Activated naive CD8-positive, alpha-beta T cell treated with anti-CD3 and anti-CD28 coated beads, Interleukin-2, amount 10 ng/mL, durations not matched to agents 7 days and 5 days (primary cell): ENCODE data around the gene PFKFB4. TPM values are rescaled to one million over a fixed set of nuclear protein-coding genes. Genes with fewer than 3 reads are reported as not detected.
A peak's percentile ranks its signal among the peaks of the same experiment; 100 is the strongest.
"Not testable (repeated sequence)": the region's sequence is repeated elsewhere in the genome, so short reads cannot be mapped to it uniquely, and the experiment has no call there.

ENCODE experiments used
- ATAC-seq: fragments of 150-1000 bp; cut with Tn5 transposase; one replicate; pipeline ENCODE4 v1.10.0; 2021; ENCODE audit warnings: low read depth, moderate library complexity
- POLR2A ChIA-PET: fragments of 350-600 bp; sonication (Branson Sonifier 250); formaldehyde crosslinking; loops from one replicate; lab custom pipeline; 2021; ENCODE audit warnings: antibody characterized with exemption; lab: Charles Lee
- DNase-seq: peaks from one replicate; pipeline ENCODE4 v3.0.0; 2021
- H3K27ac Mint-ChIP-seq: one replicate; pipeline ENCODE4 v1.8.0; 2022; ENCODE audit warnings: mild to moderate bottlenecking, mixed read lengths
- H3K27me3 Mint-ChIP-seq: one replicate; pipeline ENCODE4 v1.8.0; 2022; ENCODE audit warnings: mild to moderate bottlenecking, moderate library complexity, mixed read lengths
- H3K36me3 Mint-ChIP-seq: one replicate; pipeline ENCODE4 v1.8.0; 2021; ENCODE audit warnings: mild to moderate bottlenecking, mixed read lengths
- H3K4me1 Mint-ChIP-seq: one replicate; pipeline ENCODE4 v1.8.0; 2021; ENCODE audit warnings: mixed read lengths
- H3K4me3 Mint-ChIP-seq: one replicate; pipeline ENCODE4 v1.8.0; 2022; ENCODE audit warnings: mild to moderate bottlenecking, moderate library complexity, mixed read lengths
- H3K9me3 Mint-ChIP-seq: one replicate; pipeline ENCODE4 v1.8.0; 2021; ENCODE audit warnings: mixed read lengths
- total RNA-seq, 2 experiments: library from RNA; stranded (reverse); gene quantifications; one replicate each; pipeline ENCODE4 v1.2.3, GENCODE V29; 2021

PFKFB4 gene
- total RNA-seq, 2 experiments from 2014 or later, result 56.8 to 60.7 TPM

GRCh38 chr3:48478626-48479555 is 77.7 kb downstream of the PFKFB4 start:
- Mint-ChIP-seq H3K4me1 (peaks cover 26% of the 10 kb centered on the region), H3K4me3 (peak overlapping the region; percentile 85), H3K9me3 (no peaks in the 10 kb centered on the region), H3K36me3 (peaks cover 25% of the 10 kb centered on the region), H3K27ac (peak overlapping the region; percentile 98), H3K27me3 (no peaks in the 10 kb centered on the region)
- DNase-seq (peak; percentile 75), ATAC-seq (peak; percentile 91)
- POLR2A ChIA-PET, result interaction anchor here (0.6 to 3.1 kb wide), 7 partner anchors 9 to 33 kb away, joined by 3 to 16 read pairs (median 10); partner anchors contain the start of genes ATRIP and SHISA5

- H3K27me3 Mint-ChIP-seq, result no peaks in the 10 kb centered on the region
- POLR2A ChIA-PET, result interaction anchor here (2.1 to 3.1 kb wide), 2 partner anchors 12 to 26 kb away, joined by 11 to 16 read pairs; partner anchors contain the start of gene SHISA5
- H3K27ac Mint-ChIP-seq, result peak overlapping the region; percentile 98
- ATAC-seq (no peak), DNase-seq (no peak)
- peaks cover 25% of the 10 kb centered on the region for H3K36me3 Mint-ChIP-seq
- H3K9me3 Mint-ChIP-seq, result no peaks in the 10 kb centered on the region
- H3K4me3 Mint-ChIP-seq, result peak overlapping the region; percentile 85
- peaks cover 33% of the 10 kb centered on the region for H3K4me1 Mint-ChIP-seq
Measured at GRCh38 chr3:48477959-48478520, 78.6 kb downstream of the PFKFB4 start.

GRCh38 chr3:48476426-48477053 is 80.1 kb downstream of the PFKFB4 start:
- POLR2A ChIA-PET, result interaction anchor here (0.5 to 3.1 kb wide), 4 partner anchors 10 to 963 kb away, joined by 3 to 16 read pairs (median 4); partner anchors contain the start of gene SHISA5
- peaks cover 37% of the 10 kb centered on the region for H3K4me1 Mint-ChIP-seq
- ATAC-seq, result no peak
- peaks cover 25% of the 10 kb centered on the region for H3K36me3 Mint-ChIP-seq
- peak; percentile 29 for DNase-seq
- H3K27ac Mint-ChIP-seq, result peak overlapping the region; percentile 54
- no peaks in the 10 kb centered on the region for H3K27me3 Mint-ChIP-seq
- no peaks in the 10 kb centered on the region for H3K9me3 Mint-ChIP-seq
- no peak overlapping the region for H3K4me3 Mint-ChIP-seq

GRCh38 chr3:48475188-48475587 is 81.4 kb downstream of the PFKFB4 start:
- POLR2A ChIA-PET, result interaction anchor here (0.7 to 6.5 kb wide), 2 partner anchors 28 to 29 kb away, joined by 3 to 57 read pairs; partner anchors contain the start of gene ATRIP
- no peak for ATAC-seq
- Mint-ChIP-seq H3K27ac (peak overlapping the region; percentile 77), H3K4me3 (no peak overlapping the region), H3K4me1 (peaks cover 41% of the 10 kb centered on the region), H3K36me3 (peaks cover 24% of the 10 kb centered on the region), H3K9me3 (no peaks in the 10 kb centered on the region), H3K27me3 (no peaks in the 10 kb centered on the region)
- DNase-seq, result peak; percentile 23

GRCh38 chr3:48474619-48475018 is 82.0 kb downstream of the PFKFB4 start:
- Mint-ChIP-seq H3K27me3 (no peaks in the 10 kb centered on the region), H3K4me3 (peak overlapping the region; percentile 17), H3K27ac (peak overlapping the region; percentile 77), H3K4me1 (peaks cover 42% of the 10 kb centered on the region), H3K36me3 (peaks cover 24% of the 10 kb centered on the region), H3K9me3 (no peaks in the 10 kb centered on the region)
- DNase-seq, result peak; percentile 25
- ATAC-seq, result no peak
- POLR2A ChIA-PET, result interaction anchor here (0.7 to 6.5 kb wide), 4 partner anchors 28 to 35 kb away, joined by 3 to 57 read pairs (median 32); partner anchors contain the start of genes ATRIP, CCDC51 and TMA7

GRCh38 chr3:48474031-48474430 is 82.6 kb downstream of the PFKFB4 start:
- H3K4me3 Mint-ChIP-seq, H3K9me3 Mint-ChIP-seq, H3K27me3 Mint-ChIP-seq, ATAC-seq: not testable (repeated sequence)
- Mint-ChIP-seq H3K27ac (peak overlapping the region; percentile 99), H3K4me1 (peaks cover 44% of the 10 kb centered on the region), H3K36me3 (peaks cover 28% of the 10 kb centered on the region)
- POLR2A ChIA-PET, result interaction anchor here (0.7 to 6.5 kb wide), 10 partner anchors 9 to 446 kb away, joined by 3 to 57 read pairs (median 12); partner anchors contain the start of genes ATRIP, CCDC51, PFKFB4 and SHISA5
- peak; percentile 10 for DNase-seq

GRCh38 chr3:48473617-48473952 is 83.0 kb downstream of the PFKFB4 start:
- POLR2A ChIA-PET, result interaction anchor here (0.7 to 6.5 kb wide), 11 partner anchors 9 to 446 kb away, joined by 3 to 57 read pairs (median 9); partner anchors contain the start of genes ATRIP, CCDC51, PFKFB4 and SHISA5
- no peak for ATAC-seq

GRCh38 chr3:48472923-48473616 is 83.5 kb downstream of the PFKFB4 start:
- DNase-seq (peak; percentile 93), ATAC-seq (peak; percentile 87)
- peak overlapping the region; percentile 88 for H3K4me3 Mint-ChIP-seq
- H3K4me1 Mint-ChIP-seq, result peaks cover 42% of the 10 kb centered on the region
- no peaks in the 10 kb centered on the region for H3K27me3 Mint-ChIP-seq
- H3K9me3 Mint-ChIP-seq, result no peaks in the 10 kb centered on the region
- H3K27ac Mint-ChIP-seq, result peak overlapping the region; percentile 99
- POLR2A ChIA-PET, result interaction anchor here (0.6 to 6.5 kb wide), 15 partner anchors 8 to 534 kb away, joined by 3 to 57 read pairs (median 5); partner anchors contain the start of genes ATRIP, CCDC51, PFKFB4 and SHISA5
- peaks cover 29% of the 10 kb centered on the region for H3K36me3 Mint-ChIP-seq

More at GRCh38 chr3:48473617-48473952, 83.0 kb downstream of the PFKFB4 start:
- Mint-ChIP-seq H3K4me1 (peaks cover 44% of the 10 kb centered on the region), H3K27ac (peak overlapping the region; percentile 99), H3K4me3 (peak overlapping the region; percentile 88), H3K36me3 (peaks cover 29% of the 10 kb centered on the region), H3K9me3 (no peaks in the 10 kb centered on the region), H3K27me3 (no peaks in the 10 kb centered on the region)
- no peak for DNase-seq

- POLR2A ChIA-PET, result interaction anchor here (0.6 to 6.5 kb wide), 14 partner anchors 9 to 535 kb away, joined by 3 to 57 read pairs (median 5); partner anchors contain the start of genes ATRIP, CCDC51, PFKFB4 and SHISA5
- DNase-seq (no peak), ATAC-seq (peak; percentile 43)
- H3K9me3 Mint-ChIP-seq, result no peaks in the 10 kb centered on the region
- H3K27ac Mint-ChIP-seq, result peak overlapping the region; percentile 99
- no peaks in the 10 kb centered on the region for H3K27me3 Mint-ChIP-seq
- peaks cover 42% of the 10 kb centered on the region for H3K4me1 Mint-ChIP-seq
- H3K36me3 Mint-ChIP-seq, result peaks cover 30% of the 10 kb centered on the region
- H3K4me3 Mint-ChIP-seq, result peak overlapping the region; percentile 88
Measured at GRCh38 chr3:48472673-48472922, 84.0 kb downstream of the PFKFB4 start.

GRCh38 chr3:48470286-48470685 is 86.3 kb downstream of the PFKFB4 start:
- ATAC-seq, result no peak
- POLR2A ChIA-PET, result interaction anchor here (1.1 to 6.5 kb wide), 5 partner anchors 9 to 34 kb away, joined by 3 to 57 read pairs (median 10); partner anchors contain the start of genes ATRIP, CCDC51, SHISA5 and TMA7
- peak overlapping the region; percentile 99 for H3K27ac Mint-ChIP-seq
- peak overlapping the region; percentile 73 for H3K4me3 Mint-ChIP-seq
- H3K4me1 Mint-ChIP-seq, result peaks cover 48% of the 10 kb centered on the region
- H3K27me3 Mint-ChIP-seq, result no peaks in the 10 kb centered on the region
- DNase-seq, result peak; percentile 30
- peaks cover 37% of the 10 kb centered on the region for H3K36me3 Mint-ChIP-seq
- no peaks in the 10 kb centered on the region for H3K9me3 Mint-ChIP-seq

- peak; percentile 38 for DNase-seq
- H3K9me3 Mint-ChIP-seq, result no peaks in the 10 kb centered on the region
- ATAC-seq, result no peak
- peaks cover 47% of the 10 kb centered on the region for H3K4me1 Mint-ChIP-seq
- POLR2A ChIA-PET, result interaction anchor here (0.5 to 6.5 kb wide), 7 partner anchors 10 to 46 kb away, joined by 3 to 57 read pairs (median 7); partner anchors contain the start of genes ATRIP, CCDC51 and TMA7
- H3K27me3 Mint-ChIP-seq, result no peaks in the 10 kb centered on the region
- peak overlapping the region; percentile 97 for H3K4me3 Mint-ChIP-seq
- peaks cover 32% of the 10 kb centered on the region for H3K36me3 Mint-ChIP-seq
- H3K27ac Mint-ChIP-seq, result peak overlapping the region; percentile 99
Measured at GRCh38 chr3:48469046-48469915, 87.3 kb downstream of the PFKFB4 start.
